Ovary (tissue), 3 donors: Measurements from ENCODE around the gene PFKFB4.

Experiments
- EP300 ChIP-seq: sonication (generic); formaldehyde crosslinking; IDR thresholded peaks from one replicate; pipeline ENCODE4 v1.6.1; 2017; ENCODE audit warnings: antibody characterized with exemption
- POLR2A ChIP-seq: fragments of 450-650 bp; IDR thresholded peaks from one replicate; pipeline ENCODE4 v1.6.1; 2017; ENCODE audit warnings: antibody characterized with exemption, mild to moderate bottlenecking, moderate library complexity
- TF ChIP-seq, protein P1 (sequence below), 3 donors: fragments of 450-650 bp in 2 of 3; fragments of 200-600 bp in 1 of 3; IDR thresholded peaks; one replicate each; pipeline versions ENCODE4 v1.5.1 to v1.8.0; 2016 to 2022; ENCODE audit warnings: antibody characterized with exemption in 3 of 3, mild to moderate bottlenecking in 1 of 3
- donor health status: DM: no; HTN: no; CAD: no.

DNA sequence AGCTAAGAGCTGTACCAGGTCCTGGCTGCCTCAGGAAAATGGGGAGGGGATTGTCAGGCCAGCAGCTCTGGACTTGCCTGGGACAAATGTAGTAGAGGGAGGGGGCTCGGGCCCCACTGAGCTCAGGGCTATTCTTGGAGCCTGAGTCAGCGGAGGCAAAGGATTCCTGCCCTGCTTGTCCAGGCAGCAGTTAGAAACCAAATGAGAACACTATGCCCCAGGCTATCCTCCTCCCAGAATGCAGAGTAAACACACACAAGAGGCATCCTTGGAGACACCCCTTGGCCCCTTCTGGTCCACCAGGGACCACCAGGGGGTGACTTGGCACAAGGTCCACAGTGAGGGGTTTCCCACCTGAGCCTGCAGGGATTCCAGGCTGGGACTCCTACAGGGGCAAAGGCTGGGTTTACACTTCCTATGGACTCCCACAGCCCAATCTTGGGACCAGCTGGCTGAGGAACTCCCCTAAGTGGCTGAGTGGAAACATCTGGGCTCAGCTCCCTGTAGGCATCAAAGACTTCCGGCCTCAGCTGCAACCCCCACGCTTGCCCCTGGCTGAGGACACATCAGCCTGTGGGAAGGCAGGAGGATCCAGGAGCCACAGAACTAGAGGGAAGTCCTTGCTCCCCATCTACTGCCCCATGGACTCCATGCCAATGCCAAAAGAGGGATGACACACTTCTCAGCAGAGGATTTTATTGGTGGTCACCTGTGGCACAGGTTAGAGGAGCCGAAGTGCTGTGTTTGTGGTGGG lies 41.9 kb upstream of the PFKFB4 start:
- TF ChIP-seq, protein P1, sequence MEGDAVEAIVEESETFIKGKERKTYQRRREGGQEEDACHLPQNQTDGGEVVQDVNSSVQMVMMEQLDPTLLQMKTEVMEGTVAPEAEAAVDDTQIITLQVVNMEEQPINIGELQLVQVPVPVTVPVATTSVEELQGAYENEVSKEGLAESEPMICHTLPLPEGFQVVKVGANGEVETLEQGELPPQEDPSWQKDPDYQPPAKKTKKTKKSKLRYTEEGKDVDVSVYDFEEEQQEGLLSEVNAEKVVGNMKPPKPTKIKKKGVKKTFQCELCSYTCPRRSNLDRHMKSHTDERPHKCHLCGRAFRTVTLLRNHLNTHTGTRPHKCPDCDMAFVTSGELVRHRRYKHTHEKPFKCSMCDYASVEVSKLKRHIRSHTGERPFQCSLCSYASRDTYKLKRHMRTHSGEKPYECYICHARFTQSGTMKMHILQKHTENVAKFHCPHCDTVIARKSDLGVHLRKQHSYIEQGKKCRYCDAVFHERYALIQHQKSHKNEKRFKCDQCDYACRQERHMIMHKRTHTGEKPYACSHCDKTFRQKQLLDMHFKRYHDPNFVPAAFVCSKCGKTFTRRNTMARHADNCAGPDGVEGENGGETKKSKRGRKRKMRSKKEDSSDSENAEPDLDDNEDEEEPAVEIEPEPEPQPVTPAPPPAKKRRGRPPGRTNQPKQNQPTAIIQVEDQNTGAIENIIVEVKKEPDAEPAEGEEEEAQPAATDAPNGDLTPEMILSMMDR (IDR thresholded peaks at IDR 0.05): peak in 1 of 3 donors; percentile 24
- no peak for TF ChIP-seq POLR2A
- no peak for TF ChIP-seq EP300
